Testis (tissue), 3 donors: ENCODE measurements around the gene TLE3. TPM values are rescaled to one million over a fixed set of nuclear protein-coding genes. Genes with fewer than 3 reads are reported as not detected.
A peak's percentile ranks its signal among the peaks of the same experiment; 100 is the strongest.

Experiments used
- DNase-seq: peaks from one replicate; pipeline ENCODE4 v3.0.0-alpha.2; 2019
- H3K27ac ChIP-seq, 2 donors: fragments of 200-600 bp; sonication (generic); one replicate each; pipeline ENCODE4 v1.5.1; 2019
- H3K27me3 ChIP-seq: fragments of 200-600 bp; sonication (generic); one replicate; pipeline ENCODE4 v1.5.1; 2019
- H3K36me3 ChIP-seq: fragments of 200-600 bp; sonication (generic); one replicate; pipeline ENCODE4 v1.5.1; 2017; ENCODE audit warnings: low read depth; ENCODE audit errors: missing control alignments
- H3K4me1 ChIP-seq: fragments of 200-600 bp; sonication (generic); one replicate; pipeline ENCODE4 v1.5.1; 2019
- H3K4me3 ChIP-seq, 2 donors: fragments of 200-600 bp; sonication (generic); one replicate each; pipeline ENCODE4 v1.5.1; 2017 to 2019
- H3K9me3 ChIP-seq: fragments of 200-600 bp; sonication (generic); one replicate; pipeline ENCODE4 v1.5.1; 2017
- CTCF ChIP-seq, 3 experiments: fragments of 450-650 bp in 2 of 3; fragments of 200-600 bp in 1 of 3; sonication (generic) in 1 of 3; IDR thresholded peaks; one replicate each; pipeline ENCODE4 v1.5.1; 2016 to 2019; ENCODE audit warnings: antibody characterized with exemption in 3 of 3, mild to moderate bottlenecking in 2 of 3, moderate library complexity in 1 of 3
- POLR2A ChIP-seq: fragments of 450-650 bp; IDR thresholded peaks from one replicate; pipeline ENCODE4 v1.6.1; 2017; ENCODE audit warnings: antibody characterized with exemption, mild to moderate bottlenecking, moderate library complexity
- WGBS, 2 donors: methylation state at CpG; one replicate each; pipeline ENCODE4 v1.1.5; 2018; 5-methylcytosine and 5-hydroxymethylcytosine counted together
- intact Hi-C: fragments of 100-400 bp; cut with DNase I; formaldehyde crosslinking; loops from one replicate; pipeline ENCODE4 v1.15.1; 2023; ENCODE audit warnings: low total_unique reads
- polyA plus RNA-seq: library from polyadenylated mRNA; stranded (reverse); fragments of 350-450 nt; fragmentation: Illumina TruSeq; extraction: RNeasy Lipid Tissue Mini Kit (QIAGEN cat#74804); gene quantifications from one replicate; pipeline ENCODE4 v1.2.3, GENCODE V29; 2014; ENCODE audit warnings: low read depth, low replicate concordance; ENCODE audit not compliant: insufficient read depth
- total RNA-seq, 2 donors: library from RNA; depleted of rRNA; stranded (reverse); fragments of >200 nt; gene quantifications; one replicate each; pipeline ENCODE4 v1.2.3, GENCODE V29; 2016

The TLE3 gene
- total and polyA plus RNA-seq, 3 donors from 2014 or later, result 60.5 to 139 (median 99.5) TPM

DNA sequence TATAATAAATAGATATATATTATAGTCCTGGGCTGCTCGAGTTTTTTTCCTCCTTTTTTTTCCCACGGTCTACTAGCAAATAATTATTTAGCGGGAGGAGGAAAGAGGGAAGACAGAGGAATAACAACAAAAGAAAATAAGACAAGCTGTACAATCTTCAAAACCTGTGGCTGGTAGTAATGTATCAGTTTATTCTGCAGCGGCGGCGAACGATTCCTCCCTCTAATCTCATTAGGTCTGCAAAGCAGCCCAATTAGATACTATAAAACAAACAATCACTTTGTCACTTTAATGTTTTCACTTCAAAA, 390 bp upstream of the TLE3 start:
- peaks cover 60% of the 10 kb centered on the region for H3K4me1 ChIP-seq
- H3K27ac ChIP-seq, result peak overlapping the region; percentile 86 to 99
- peak overlapping the region; percentile 89 to 90 for H3K4me3 ChIP-seq
- intact Hi-C loops, result no loop called here
- DNase-seq, result peak; percentile 77
- no peaks in the 10 kb centered on the region for H3K9me3 ChIP-seq
- H3K27me3 ChIP-seq, result no peaks in the 10 kb centered on the region
- H3K36me3 ChIP-seq, result no peaks in the 10 kb centered on the region
- no peak for TF ChIP-seq POLR2A
- TF ChIP-seq CTCF (IDR thresholded peaks at IDR 0.05), result no peak
- 0 to 2% methylated on average over 7 of the region's 7 CpGs for WGBS, 2 donors

DNA sequence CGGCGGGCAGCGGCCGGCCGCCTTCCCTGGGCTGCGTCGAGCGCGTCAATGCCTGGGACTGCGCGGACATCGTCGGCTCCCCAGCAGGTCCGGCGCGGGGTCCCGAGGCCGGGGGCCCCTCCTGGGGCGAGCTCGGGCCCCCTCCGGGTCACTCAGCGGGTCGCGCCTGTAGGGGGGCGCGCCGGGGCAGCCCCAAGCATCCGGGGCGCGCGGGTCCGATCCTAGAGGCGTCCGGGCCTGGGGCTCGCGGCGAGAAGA, 725 bp downstream of the TLE3 start:
- Histone ChIP-seq H3K9me3 (no peaks in the 10 kb centered on the region), H3K27me3 (no peaks in the 10 kb centered on the region), H3K36me3 (no peaks in the 10 kb centered on the region), H3K4me3 (peak overlapping the region; percentile 89 to 90), H3K27ac (peak overlapping the region; percentile 86 to 99), H3K4me1 (peaks cover 62% of the 10 kb centered on the region)
- no peak for DNase-seq
- TF ChIP-seq CTCF (IDR thresholded peaks at IDR 0.05), result no peak
- TF ChIP-seq POLR2A, result no peak
- intact Hi-C loops, result no loop called here
- WGBS, 2 donors, result 0% methylated on average over 34 of the region's 37 CpGs; no CpG with 5 or more reads in 1 of the 2 donors

DNA sequence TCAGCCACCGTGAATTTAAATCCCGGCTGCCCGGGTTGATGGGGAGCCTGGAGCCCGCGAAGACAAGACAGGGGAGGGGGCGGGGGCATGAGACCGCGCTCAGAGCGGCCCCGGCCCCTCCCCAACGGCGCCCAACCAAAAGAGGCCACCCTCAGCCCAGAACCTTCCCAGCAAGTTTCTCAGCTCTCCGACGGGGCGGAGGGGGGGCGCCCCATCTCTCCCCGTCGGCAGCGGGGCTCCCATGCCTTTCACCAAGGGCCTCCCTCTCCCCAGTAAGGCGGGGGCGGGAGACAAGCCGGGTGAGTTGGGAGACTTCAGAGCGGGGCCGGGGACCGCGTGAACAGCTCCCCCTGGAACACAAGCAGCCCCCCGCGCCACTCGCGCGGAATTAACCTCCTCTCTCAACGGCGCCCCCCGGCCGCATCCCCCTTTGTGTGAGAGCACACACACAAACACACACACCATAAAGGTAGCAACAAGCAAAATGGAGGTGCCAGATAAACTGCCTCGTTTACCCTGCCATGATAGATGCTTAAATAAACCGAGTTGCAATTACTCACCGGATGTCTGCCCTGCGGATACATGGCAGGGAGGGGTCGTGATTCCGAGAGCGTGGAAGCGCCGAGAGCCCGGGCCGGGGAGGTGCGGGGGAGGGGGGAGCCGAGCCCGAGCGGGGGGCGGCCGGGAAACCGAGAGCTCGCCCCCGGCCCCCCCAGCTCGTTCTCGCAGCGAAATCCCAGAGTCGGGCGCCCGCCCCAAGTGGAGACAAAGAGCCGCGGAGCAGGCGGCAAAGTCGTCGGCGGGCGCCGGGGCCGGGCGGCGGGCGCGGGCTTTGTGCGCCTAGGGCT, 1.3 kb downstream of the TLE3 start:
- Histone ChIP-seq H3K36me3 (no peaks in the 10 kb centered on the region), H3K4me1 (peaks cover 57% of the 10 kb centered on the region), H3K27ac (peak overlapping the region; percentile 86 to 99), H3K9me3 (no peaks in the 10 kb centered on the region), H3K4me3 (peak overlapping the region; percentile 89 to 90), H3K27me3 (no peaks in the 10 kb centered on the region)
- intact Hi-C loops, result no loop called here
- DNase-seq, result peak; percentile 63
- TF ChIP-seq CTCF (IDR thresholded peaks at IDR 0.05) (no peak), POLR2A (no peak)
- WGBS, 2 donors, result 0% methylated on average over 74 of the region's 75 CpGs; no CpG with 5 or more reads in 1 of the 2 donors

DNA sequence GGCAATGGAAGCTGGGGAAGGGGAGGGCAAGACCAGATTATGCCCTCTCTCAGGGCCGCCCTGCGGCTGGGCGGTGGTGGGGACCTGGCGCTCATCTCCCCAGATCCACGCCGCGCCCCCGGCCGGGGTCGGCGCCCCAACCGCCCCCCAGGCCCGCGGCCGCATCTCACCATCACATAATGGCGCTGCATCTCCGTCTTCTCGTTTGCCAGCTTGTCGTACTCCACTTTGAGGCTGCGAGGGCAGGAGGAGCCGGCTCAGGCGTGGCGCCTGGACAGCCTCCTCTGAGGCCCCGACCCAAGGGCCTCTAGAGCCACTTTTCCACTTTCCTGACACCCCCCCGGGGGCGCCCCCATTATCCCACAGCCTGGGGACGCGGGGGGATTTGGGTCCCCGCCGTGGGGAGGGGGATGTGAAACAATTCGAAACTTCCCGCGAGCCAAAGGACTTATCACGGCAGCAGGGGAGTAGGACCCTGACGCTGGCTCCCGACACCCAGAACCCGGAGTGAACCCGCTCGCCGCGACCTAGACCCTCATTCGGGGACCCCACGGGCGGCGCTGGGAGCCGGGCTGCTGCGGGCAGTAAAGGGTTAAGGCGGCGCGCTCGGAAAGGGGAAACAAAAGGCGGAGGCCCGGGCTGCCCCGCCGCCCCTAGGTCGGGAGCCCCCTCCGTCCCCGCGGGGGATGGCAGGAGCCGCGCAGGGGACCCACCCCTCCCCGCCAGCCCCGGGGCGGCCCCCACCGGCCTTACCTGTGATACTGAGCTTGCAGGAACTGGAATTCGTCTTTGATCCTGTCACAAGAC, 2.1 kb downstream of the TLE3 start:
- H3K36me3 ChIP-seq, result no peaks in the 10 kb centered on the region
- peak overlapping the region; percentile 89 to 90 for H3K4me3 ChIP-seq
- peak overlapping the region; percentile 86 to 99 for H3K27ac ChIP-seq
- H3K27me3 ChIP-seq, result no peaks in the 10 kb centered on the region
- intact Hi-C loops, result no loop called here
- TF ChIP-seq POLR2A (no peak), CTCF (IDR thresholded peaks at IDR 0.05) (no peak)
- no peaks in the 10 kb centered on the region for H3K9me3 ChIP-seq
- 2% methylated on average over 8 to 62 of the region's 66 CpGs for WGBS, 2 donors
- DNase-seq, result peak; percentile 32
- H3K4me1 ChIP-seq, result peaks cover 50% of the 10 kb centered on the region
